GM21423 (cell line): ENCODE data around the gene ZFP92.
"Not testable (repeated sequence)": the region's sequence is repeated elsewhere in the genome, so short reads cannot be mapped to it uniquely, and the experiment has no call there.

Experiments
- ATAC-seq: cut with Tn5 transposase; IDR thresholded peaks from one replicate; pipeline ENCODE4 v1.9.1; 2021; ENCODE audit warnings: mild to moderate bottlenecking, moderate library complexity; ENCODE audit not compliant: unreplicated experiment

The ZFP92 gene

DNA sequence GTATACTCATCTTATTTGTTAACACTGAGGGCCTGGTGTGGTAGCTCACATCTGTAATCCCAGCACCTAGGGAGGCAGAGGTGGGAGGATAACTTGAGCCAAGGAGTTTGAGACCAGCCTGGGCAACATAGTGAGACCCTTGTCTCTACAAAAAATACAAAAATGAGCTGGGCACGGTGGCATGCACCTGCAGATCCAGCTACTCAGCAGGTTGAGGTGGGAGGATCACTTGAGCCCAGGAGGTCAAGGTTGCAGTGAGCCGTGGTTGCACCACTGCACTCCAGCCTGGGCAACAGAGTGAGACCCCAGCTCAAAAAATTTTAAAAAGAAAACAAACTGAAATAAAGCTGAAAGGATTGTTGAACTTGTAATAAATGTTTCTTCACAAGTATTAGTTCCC, 26.3 kb upstream of the ZFP92 start:
- not testable (repeated sequence) for ATAC-seq

DNA sequence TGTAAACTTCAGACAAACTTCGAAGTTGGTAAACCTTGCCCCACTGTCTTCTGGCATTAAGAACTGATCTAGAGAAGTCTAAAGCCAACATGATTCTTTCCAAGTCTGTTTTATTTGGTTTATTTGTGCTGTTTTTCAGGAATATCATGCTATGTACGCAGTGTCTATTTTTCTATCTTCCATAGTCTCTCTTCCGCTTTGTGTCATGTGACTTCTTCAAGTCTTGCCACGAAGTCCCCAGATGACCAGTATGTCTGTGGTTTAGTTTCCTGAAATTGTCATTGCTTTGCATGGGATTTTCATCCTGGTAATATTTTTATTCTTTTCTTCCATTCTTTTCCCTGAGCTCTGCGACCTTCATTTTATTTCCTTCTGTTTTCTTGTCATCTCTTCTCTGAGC, 25.2 kb upstream of the ZFP92 start:
- no peak for ATAC-seq

DNA sequence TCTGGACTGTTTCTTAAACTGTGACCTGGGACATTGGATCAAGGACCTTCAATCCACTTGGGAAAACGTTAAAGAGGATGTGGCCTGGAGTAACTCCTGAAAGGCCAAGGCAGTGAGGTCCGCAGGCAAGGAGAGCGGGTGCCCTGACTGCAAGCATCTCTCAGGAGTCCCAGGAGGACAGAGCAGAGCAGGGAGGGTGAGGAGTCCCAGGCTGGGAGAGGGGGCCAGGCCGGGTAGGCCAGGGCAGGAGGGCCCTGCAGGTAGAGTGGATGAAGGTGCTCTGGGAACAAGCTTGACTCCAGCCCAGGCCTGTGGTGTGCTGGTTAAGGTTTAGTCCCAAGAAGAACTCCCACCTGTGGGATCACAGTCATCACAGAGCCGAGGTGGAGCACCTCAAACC, 23.9 kb upstream of the ZFP92 start:
- ATAC-seq: no peak

DNA sequence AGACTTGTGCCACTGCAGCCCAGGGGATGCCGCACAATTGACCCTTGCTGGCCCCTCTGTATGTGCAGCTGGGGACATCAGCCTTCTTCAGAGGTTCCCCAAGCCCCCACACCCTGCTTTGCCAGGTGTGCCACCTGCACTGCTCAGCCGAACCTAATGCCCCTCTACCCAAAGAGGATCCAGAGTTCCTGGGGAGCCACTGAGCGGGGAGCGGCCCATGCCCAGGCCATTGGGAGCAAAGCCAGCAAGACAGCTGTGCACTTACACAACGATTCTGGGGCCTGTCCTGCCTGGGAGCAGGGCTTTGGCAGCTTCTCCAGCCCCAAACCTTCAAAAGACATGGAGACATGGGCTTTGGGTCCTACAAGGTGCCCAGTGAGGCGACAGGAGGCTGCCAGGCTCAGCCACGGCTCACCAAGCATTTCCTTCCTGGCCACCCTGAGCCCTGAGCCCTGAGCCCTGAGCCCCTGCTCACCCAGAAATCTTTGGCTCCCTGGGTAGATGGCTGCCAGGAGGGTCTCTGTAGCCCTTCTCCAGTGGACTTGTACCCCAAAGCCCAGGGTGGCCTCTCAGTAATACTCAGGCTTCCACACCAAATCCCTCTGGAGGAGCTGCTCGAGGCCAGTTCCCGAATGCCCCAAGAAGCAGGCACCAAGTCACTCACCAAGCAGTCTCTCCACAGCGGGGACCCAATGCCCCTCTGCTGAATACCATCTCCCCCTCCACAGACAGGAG, 23.1 kb upstream of the ZFP92 start:
- ATAC-seq: no peak

DNA sequence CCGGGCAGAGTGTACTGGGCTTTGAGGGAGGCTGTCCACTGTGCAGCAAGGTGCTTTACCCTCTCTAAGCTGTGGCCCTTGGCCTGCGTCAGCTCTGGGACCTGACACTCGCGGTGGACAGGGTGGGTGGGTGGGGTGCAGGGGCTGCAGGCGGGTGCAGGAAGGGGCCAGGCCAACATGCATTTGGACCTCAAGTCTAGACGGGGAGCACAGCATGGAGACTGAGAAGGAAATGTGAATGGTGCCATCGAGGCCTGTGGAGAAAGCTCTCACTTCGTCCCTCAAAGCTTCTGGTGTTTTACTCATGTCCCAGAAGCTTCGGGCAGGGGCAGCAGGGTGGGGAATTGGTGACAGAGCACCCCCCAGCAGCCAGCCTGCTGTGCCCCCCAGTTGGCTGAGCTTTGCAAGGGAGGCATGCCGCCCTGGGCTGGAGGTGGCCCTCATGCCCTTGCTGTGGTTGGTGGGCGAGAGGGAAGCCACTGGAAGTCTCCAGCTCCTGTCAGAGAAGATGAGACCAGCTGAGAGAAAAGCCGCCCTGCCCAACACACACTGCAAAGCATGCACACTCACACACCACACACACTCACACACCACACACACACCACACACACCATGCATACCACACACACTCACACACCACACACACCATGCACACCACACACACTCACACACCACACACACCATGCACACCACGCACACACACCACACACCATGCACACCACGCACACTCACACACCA, 22.4 kb upstream of the ZFP92 start:
- no peak for ATAC-seq

DNA sequence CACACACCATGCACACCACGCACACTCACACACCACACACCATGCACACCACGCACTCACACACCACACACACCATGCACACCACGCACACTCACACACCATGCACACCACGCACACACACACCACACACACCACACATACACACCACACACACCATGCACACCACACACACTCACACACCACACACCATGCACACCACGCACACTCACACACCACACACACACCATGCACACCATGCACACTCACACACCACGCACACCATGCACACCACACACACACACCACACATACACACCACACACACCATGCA, 21.9 kb upstream of the ZFP92 start:
- ATAC-seq: not testable (repeated sequence)

DNA sequence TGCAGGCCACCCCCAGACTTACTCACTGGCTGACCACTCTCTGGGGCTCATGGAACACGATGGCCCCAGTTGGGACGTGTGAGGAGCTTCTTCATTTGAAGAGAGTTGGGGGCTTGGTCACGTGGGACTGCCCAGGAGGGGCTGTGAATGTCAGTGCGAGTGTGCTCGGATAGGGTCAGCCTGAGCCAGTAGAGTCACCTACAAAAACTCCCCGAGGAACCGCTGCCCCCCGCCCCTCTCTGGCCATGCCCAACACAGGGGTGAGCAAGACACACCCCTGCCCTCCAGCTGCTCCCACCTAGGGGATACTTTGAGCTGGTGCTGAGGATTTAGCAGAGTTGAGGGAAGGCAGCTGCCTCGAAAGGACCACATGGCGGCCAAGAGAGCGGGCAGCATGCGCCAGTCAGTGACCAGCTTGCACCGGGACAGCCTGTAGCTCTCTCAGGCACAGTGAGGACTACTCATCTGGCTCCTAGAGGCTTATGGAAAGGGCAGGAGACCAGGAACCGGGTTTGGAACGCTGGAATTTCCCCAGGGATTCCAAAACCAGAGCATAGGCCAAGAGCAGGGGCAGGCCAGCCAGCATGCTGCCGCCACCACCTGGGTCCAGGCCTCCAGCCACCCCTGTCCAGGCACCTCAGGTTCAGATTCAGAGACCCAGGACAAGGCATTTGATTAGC, 18.5 kb upstream of the ZFP92 start:
- no peak for ATAC-seq

DNA sequence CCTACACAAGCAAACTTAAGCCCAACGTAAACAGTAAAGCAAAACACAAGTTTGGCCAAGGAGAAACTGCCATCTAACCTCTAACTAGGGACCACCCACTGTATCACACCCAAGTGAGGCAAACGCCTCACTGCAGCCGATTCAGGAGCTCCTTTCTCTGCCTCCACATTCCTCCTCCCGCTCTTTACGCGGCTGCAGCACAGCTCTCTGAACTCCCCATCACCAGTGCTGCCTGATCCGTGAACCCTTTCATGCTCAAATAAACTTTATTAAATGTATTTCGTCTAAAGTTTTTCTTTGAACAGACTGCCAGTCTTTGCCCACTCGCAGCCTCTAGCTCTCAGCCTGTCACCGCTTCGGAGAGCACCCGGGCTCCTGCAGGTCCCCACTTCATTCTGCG, 16.7 kb upstream of the ZFP92 start:
- ATAC-seq: no peak

DNA sequence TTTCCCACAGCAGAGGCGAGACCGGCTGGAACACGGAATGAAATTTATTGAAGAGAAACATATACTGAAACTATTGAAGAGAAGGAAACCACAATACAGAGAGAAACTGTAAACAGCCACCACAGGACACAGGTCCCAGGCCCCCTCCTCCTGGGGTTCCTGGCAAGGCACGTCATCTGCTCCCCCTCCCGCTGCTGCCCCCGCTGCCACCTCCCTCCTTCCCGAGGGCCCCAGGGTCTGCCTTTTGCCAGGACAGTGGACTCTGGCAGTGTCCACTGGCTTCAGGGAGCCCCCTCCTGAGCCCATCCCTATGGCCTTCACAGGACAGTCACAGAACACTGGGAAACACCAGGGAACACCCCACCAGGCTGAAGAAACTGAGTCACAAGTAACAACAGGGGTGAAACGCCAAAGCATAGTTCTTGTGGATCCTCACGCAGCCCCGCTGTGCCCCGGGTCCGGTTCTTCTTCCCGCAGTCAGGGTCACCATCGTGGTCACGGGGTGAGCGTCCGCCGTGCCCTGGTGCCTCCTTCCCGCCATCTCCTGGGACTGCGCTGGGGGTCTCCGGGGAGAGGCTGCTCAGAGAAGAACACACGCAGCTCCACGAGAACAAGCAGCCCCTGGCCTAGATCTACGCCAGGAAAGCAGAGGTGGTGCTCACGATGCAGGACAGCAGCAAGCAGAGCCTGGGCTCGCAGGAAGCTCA, 15.5 kb upstream of the ZFP92 start:
- no peak for ATAC-seq

DNA sequence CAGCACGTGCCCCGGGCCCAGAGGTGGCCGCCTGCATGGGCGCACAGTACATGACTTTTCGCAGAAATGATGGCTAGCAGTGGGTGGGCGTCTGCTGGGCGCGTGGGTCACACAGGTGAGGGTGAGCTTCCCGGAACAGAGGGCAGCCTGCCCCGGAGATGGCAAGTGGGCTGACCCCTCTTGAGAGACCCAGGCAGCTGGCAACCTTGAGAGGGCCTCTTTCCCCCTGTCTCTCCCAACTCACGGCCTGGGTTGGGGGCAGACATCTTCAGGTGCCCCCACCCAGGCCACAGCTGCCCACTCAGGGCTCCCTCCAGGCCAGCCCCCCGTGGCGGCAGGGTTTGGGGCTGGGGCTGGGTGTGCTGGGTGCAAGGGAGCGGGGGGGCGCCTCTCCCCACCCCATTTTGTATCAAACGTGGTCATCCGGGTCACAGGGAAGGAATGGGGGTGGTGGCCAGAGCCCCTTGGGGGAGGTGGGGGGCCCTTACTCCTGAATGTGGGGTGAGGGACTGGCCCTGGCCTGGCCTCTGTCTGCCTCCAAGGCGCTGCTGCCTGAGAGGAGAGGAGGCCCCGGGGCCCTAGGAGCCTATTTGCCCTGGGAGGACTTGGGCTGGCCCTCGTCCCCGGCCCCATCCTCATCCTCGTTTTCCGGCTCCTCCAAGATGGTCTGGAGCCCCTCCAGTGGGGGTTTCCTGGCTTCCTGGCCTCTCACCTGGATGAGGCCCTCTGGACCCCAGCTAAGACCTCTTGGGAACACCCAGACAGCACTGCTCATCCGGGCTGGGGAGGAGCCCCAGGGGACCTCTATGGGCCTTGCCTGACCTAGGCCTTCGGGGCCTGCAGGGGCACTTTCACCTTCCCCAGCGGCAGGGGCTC, 14.7 kb upstream of the ZFP92 start:
- ATAC-seq: no peak

DNA sequence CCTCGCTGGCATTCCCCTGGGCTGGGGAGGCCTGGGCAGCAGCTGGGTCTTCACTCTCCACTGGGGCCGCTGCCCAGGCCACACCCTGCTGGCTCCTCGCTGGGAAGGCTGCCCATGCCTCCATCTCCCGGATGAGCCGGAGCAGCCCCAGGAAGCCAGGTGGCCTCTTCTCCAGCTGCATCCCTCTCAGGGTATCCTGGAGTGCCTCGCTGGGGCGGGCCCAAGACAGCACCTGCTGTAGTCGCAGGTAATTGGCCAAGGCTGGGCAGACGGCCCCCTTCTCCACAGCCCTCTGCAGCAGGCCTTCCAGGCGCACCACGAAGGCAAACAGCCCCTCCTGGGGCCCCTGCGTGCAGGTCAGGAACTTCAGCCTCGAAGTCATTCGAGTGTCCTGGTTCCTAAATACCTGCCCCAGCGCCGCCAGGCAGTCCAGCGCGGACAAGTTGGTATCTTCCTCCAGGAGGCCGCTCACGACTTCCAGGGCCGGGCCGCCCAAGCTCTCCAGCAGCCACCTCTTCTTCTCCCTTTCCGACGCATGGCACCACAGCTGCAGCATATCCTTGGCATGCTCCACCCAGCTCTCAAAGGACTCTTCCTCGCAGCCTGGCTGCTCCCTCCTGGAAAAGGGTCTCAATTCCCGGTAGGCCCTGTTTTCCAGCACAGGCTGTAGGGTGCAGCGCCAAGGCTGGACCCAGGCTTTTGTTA, 13.9 kb upstream of the ZFP92 start:
- no peak for ATAC-seq

DNA sequence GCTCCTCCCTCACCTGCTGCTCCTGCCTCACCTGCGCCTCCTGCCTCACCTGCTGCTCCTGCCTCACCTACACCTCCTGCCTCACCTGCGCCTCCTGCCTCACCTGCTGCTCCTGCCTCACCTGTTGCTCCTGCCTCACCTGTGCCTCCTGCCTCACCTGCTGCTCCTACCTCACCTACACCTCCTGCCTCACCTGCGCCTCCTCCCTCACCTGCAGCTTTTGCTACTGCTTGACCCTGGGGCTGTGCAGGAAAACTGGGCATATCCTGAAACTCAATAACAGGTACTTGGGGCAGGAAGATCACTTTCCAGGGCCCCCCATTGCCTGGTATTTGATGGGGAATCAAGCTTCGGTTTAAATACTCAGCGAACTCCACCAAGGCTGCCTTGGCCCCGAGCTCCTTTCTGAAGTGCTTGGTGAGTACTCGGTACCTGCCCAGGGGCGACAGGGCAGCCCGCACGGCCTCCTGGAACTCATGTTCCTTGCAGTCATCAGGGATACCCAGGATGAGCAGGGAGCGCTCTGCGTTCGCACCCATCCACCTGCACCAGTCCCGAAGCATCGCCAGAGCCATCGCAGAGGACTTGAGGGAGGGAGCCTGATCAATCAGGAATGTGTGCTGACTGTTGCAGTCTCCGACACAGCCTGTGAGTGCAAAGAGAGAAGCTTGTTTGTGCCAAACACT, 12.9 kb upstream of the ZFP92 start:
- no peak for ATAC-seq

DNA sequence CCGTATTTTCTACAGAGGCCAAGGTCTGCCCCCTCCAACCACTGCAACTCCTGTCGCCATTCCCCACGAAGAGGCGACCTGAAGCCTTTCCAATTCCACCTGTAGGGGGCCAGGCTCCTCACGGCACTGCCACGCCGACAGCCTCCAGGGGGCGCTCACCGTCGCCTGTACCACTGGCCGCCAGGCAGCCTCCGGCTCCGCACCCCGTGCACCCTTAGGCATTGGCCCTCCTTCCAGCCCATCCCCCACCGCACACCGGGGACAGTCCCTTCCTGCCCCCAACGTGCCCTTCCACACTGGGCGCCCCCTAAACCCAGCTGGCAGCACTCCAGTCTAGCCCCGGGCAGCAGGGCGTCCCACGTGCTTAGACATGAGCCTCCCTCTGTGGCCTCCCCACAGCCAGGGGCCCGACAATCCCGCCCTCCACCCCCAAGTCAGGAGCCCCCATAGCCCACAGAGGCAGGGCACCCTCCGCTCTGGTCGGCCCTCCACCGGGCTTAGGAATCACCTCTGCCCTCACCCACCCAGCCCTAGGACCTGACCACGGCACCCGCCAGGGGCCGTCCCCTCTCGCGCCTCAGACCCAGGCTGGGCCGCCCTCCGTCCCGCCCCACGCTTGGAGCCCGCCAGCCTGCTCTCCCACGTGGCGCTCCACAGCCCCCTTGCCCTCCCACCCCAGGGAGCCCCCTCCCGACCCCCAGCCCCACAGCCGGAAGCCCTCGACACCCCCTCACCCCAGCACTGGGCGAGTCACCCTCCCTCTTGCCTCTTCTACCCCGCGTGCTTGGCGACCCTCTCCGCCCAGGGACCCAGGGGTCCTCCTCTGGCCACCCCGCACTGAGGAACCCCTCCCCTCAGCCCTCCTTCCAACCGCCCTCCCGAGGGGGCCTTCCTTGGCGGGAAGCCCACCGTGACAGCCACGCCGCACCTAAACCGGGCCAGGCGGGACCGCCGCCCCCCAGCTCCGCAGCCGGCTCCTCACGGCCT, 10.8 kb upstream of the ZFP92 start:
- ATAC-seq: peak; percentile 59

DNA sequence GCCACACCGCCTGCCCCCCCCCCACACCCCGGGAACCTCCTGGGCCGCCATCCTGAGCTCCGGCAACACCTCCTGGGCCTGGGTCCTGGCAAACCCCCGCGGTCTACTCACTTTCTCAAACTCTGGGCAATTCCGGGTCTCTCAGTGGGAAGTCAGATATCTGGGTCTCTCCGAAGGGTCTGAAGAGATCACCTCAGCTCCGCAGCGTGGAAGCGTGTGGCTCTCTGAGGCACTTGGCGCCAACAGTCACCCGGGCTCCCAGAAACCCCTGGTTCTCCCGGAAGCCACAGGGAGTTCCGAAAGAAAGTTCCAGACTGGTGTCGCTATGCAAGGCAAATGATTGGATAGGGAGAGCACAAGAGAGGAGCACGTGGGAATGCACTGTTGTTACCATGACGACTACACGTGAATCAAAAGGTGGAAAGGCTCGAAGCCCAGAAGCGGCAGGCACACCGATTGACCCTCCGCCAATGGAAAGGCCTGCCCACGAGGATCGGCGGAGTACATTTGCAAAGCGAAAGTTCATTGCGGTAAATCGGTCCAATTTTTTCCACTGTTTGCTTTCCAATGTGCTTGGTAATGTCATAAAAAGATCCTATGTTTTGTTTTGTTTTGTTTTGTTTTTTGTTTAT, 10.0 kb upstream of the ZFP92 start, which contains the start of gene PNMA6E:
PNMA6E (minus strand) TSS at position 218 of the 632 bp plus-strand sequence. CDS start 2,501 bp downstream, outside the sequence.
- no peak for ATAC-seq

DNA sequence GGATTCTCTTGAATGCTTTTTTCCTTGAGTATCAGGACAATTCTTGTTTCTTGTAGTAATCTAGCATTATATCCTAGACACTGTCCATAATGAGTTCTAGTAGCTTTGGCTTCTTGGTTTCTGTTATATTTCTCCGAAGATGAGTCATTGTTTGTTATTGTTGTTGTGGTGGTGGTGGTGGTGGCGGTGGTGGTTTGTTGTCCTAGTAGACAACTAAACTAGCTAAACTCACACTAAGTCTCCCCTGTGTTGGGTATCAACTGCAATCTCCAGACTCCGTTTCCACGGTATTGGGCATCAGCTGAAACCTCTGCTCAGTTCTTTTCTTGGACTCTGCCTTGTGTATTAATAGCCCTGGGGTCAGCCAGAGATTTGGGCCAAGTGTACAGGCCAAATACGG, 6.9 kb upstream of the ZFP92 start:
- ATAC-seq: not testable (repeated sequence)

DNA sequence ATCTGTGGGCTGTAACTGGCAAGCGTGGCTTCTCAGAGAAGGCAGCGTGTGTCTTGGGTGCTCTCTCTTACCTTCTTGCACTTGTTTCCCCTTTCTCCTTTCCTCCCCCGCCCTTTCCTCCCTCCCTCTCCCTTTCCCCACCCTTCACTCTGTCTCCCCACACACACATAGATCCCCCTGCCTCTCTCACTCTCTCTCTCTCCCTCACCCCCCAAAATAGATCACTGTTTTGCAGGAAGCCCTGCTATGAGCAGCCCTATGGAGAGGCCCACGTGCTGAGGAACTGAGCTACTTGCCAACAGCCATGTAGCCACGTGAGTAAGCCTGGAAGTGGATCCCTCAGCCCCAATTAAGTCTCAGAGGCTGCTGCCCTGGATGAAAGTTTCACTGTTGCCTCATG, 5.8 kb upstream of the ZFP92 start:
- ATAC-seq: no peak

DNA sequence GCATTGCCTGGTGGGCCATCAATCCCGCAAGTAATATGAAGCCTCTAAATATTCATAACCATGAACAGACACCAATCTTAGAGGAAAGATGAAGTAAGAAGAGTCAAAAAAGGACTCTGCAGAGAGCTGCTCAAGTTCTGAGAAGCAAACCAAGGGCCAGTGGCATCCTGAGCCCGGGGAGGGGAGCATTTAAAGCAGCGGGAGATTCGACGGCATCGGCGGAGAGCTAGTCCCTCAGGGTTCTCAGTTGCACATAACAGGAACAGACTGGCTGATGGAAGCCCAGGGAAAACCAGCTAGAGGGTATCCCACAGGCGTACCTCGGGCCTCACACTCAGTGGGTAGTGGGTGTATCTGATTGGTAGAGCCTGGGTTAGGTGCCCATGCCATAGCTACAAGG, 5.3 kb upstream of the ZFP92 start:
- no peak for ATAC-seq

DNA sequence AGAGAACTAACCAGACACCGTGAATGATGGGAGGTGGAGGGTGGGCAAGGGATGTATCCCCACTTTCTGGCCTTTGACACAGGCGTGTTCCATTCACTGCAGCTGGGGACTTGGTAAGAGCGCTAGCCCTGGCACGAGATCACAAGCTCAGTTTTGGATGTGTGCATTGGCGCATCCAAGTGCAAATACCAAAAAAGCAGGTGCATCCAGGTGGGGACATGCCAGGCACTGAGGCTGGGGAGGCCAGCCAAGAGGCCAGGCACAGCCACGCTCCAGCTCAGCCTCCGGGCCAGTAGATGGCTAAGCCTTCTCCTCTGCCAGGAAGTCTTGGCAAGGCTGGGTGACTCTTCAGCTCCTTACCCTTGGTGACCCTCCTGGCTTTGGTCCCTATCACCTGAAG, 4.4 kb upstream of the ZFP92 start:
- ATAC-seq: no peak
